GM21619 (cell line): ENCODE results near the gene LRCOL1.

Experiments used
- ATAC-seq: cut with Tn5 transposase; IDR thresholded peaks from one replicate; pipeline ENCODE4 v1.9.1; 2021; ENCODE audit not compliant: unreplicated experiment

Gene LRCOL1

GRCh38 chr12:132610051-132610759 lies at the start of gene LRCOL1:
TSS of gene LRCOL1 (minus strand) at chr12:132610582. CDS start at chr12:132606251, 4,331 bp downstream.
- no peak for ATAC-seq

GRCh38 chr12:132660052-132660451 lies 49.7 kb upstream of the LRCOL1 start:
- ATAC-seq, result no peak

- ATAC-seq, result no peak
These were observed 48.8 kb upstream of the LRCOL1 start for GRCh38 chr12:132659146-132659545.

DNA sequence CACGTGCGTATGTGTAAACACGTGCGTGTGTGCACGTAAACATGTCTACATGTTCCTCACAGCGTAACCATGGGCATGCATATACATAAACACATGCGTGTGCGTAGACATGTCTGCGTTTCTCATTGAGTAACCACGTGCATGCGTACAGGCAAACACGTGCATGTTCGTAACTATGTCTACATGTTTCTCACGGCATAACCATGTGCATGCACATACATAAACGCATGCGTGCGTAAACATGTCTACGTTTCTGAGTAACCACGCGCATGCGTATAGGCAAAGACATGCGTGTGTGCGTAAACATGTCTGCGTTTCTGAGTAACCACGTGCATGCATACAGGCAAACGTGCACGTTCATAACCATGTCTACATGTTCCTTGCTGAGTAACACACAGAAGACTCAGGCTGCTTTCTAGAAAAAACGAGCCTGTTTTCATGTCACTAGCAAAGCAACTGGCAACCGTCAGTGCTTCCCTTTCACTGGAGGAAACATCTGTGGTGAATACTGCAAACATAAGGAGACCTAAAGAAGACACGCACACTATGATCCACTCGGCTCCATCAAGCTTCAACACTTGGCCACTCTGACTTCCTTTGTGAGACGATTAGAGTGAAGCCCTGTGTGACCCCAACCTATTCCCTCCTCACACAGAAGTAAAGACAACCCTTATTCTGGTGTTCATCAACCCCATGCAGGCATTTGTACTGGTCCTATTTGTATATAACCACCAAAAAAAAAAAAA lies 47.9 kb upstream of the LRCOL1 start:
- ATAC-seq, result no peak

DNA sequence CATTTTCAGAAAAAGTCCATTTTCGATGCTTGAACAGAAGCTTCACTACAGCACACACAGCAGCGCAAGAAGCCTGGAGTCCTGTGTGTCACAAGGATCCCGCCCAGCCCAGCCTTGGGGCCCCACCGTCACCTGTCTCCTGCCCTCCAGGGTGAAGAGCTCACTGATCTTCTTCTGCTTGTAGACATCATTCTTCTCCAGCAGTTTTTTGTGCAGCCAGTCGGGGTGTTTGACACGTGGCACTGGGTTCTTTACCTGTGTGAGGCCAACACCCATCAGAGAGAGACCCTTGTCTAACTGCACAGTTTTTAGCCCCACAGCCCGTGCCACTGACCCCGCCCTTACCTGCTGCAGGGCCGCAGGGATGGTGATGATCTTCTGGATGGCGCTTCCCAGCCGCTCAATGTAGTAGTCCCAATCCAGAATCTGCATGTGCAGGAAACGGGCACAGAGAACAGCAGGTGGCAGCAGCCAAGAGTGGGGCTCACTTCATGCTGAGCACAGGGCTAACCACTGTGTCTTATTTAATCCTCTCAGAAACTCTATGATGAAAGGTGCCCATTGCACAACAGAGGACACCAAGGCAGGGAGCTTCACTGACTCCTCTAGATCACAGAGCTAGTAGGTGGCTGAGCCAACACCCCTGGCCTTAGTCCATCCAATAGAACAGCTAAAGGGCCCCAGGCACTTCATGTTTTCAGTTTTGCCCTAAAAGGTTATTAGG lies 46.8 kb upstream of the LRCOL1 start:
- no peak for ATAC-seq

GRCh38 chr12:132653567-132654290 lies 43.3 kb upstream of the LRCOL1 start:
- ATAC-seq, result no peak

- no peak for ATAC-seq
These were observed 41.2 kb upstream of the LRCOL1 start for GRCh38 chr12:132651444-132652100.

DNA sequence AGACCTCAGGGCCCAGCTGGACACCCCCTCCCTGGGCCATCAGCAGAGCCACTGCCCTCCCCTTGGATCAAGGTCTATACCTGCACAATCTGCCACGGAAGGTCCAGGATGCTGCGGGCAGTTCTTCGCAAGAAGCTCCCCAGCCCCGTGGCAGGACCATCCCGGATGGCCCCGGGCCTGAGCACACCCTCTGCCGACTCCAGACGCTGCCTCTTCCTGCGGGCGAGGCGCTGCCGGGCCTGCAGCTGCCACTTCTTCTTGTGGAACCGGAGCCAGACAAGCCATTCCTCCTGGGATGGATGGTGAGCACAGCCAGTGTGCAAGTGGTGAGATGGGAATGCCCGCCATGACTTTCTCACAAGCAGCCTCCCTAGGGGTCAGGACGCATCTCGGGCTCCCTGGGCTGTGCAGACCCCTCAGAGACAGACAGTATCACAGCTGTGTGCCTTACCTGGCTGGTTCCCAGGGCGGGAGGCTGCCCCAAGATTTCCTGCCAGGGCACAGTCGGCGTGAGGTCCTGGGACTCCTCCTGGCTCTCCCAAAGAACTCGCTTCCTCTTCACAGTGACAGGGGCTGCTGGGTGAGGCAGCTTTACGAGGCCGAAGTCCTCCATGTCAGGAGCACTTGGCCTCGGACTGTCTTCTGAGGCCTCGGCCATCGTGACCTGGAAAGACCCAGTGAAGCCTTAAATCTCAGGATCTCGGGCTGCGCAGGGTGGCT lies 39.0 kb upstream of the LRCOL1 start:
- no peak for ATAC-seq

- ATAC-seq, result no peak
These were observed 38.3 kb upstream of the LRCOL1 start for GRCh38 chr12:132648616-132649225.

DNA sequence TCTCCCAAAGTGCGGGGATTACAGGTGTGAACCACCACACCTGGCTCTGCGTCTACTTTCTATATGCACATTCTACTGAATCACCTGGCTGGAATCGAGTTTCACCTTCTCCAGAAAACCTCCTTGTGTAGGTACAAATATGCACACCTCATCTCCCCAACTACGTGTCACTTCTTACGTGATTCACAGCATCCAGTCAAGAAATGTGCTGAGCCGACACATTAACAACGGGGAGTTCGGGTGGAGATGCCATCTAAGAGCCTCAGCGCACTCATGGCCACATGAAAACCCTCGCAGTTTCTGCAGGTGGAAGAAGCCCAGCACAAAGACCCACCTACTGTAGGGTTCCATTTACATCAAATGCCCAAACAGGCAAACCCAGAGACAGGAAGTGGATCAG lies 37.5 kb upstream of the LRCOL1 start:
- no peak for ATAC-seq

GRCh38 chr12:132646850-132647249 lies 36.5 kb upstream of the LRCOL1 start:
- ATAC-seq, result no peak

- ATAC-seq, result no peak
These were observed 32.8 kb upstream of the LRCOL1 start for GRCh38 chr12:132642846-132643835.

GRCh38 chr12:132641811-132642650 lies 31.6 kb upstream of the LRCOL1 start:
- no peak for ATAC-seq

- ATAC-seq, result no peak
These were observed 30.6 kb upstream of the LRCOL1 start for GRCh38 chr12:132640936-132641335.

DNA sequence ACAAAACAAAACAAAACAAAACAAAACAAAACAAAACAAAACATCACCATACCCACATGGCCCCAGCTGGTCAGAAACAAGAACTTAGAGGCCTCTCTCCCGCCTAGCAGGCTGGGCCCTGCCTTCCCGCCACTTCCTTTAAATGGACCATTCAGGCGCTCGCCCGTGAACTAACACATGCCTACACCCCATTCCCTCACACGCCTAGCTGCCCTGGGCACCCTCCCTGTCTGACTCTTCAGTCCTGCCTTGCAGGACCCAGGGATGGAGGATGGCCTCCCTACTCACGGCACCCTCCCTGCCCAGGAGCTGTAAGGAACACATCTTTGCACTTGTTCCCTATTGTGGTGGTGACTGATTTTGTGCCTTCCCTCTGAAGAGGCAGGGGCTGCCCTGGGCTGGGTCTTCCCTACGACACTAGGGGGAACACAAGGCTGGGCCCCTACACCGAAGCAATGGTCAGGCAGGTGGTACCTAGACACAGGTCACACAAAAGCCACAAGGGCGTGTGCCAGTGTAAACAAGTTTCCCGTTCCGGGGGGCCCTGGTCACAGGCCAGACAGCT lies 29.7 kb upstream of the LRCOL1 start:
- ATAC-seq, result no peak

GRCh38 chr12:132638541-132639408 lies 28.4 kb upstream of the LRCOL1 start:
- ATAC-seq, result no peak
